Smooth muscle cell (in vitro differentiated cells): ENCODE measurements around the gene NCOA1. TPM values are rescaled to one million over a fixed set of nuclear protein-coding genes. Genes with fewer than 3 reads are reported as not detected.
"Not testable (repeated sequence)": the region's sequence is repeated elsewhere in the genome, so short reads cannot be mapped to it uniquely, and the experiment has no call there.

Experiments used
- DNase-seq: peaks from one replicate; lab custom pipeline; 2025; ENCODE audit not compliant: unreplicated experiment; lab: John Stamatoyannopoulos, UW
- H2AFZ ChIP-seq: fragments of 200-600 bp; sonication (generic); 2 replicates; pipeline ENCODE4 v1.6.0; 2016; ENCODE audit warnings: antibody characterized with exemption, low read depth, mild to moderate bottlenecking
- H3F3A ChIP-seq: fragments of 200-600 bp; sonication (generic); 2 replicates; pipeline ENCODE4 v1.6.0; 2017; ENCODE audit warnings: antibody characterized with exemption, low read depth
- H3K27ac ChIP-seq: fragments of 200-600 bp; sonication (generic); 2 replicates; pipeline ENCODE4 v1.5.1; 2016; ENCODE audit warnings: low read depth, mild to moderate bottlenecking
- H3K27me3 ChIP-seq: fragments of 200-600 bp; sonication (generic); 2 replicates; pipeline ENCODE4 v1.6.1; 2016; ENCODE audit warnings: low read depth, mild to moderate bottlenecking
- H3K36me3 ChIP-seq: fragments of 200-600 bp; sonication (generic); 2 replicates; pipeline ENCODE4 v1.5.1; 2016; ENCODE audit warnings: low read depth
- H3K4me1 ChIP-seq: fragments of 200-600 bp; sonication (generic); 2 replicates; pipeline ENCODE4 v1.5.1; 2016; ENCODE audit warnings: low read depth
- H3K4me2 ChIP-seq: fragments of 200-600 bp; sonication (generic); 2 replicates; pipeline ENCODE4 v1.6.0; 2016; ENCODE audit warnings: mild to moderate bottlenecking
- H3K4me3 ChIP-seq: fragments of 200-600 bp; sonication (generic); 2 replicates; pipeline ENCODE4 v1.5.1; 2016; ENCODE audit warnings: mild to moderate bottlenecking
- H3K79me2 ChIP-seq: fragments of 200-600 bp; sonication (generic); 2 replicates; pipeline ENCODE4 v1.6.0; 2016; ENCODE audit warnings: low read depth, mild to moderate bottlenecking
- H3K9ac ChIP-seq: fragments of 200-600 bp; sonication (generic); 2 replicates; pipeline ENCODE4 v1.6.0; 2016; ENCODE audit warnings: low read depth
- H3K9me3 ChIP-seq: fragments of 200-600 bp; sonication (generic); replicated peaks from 2 replicates; pipeline ENCODE4 v1.5.1; 2016; ENCODE audit warnings: low read depth
- H4K20me1 ChIP-seq: fragments of 200-600 bp; sonication (generic); 2 replicates; pipeline ENCODE4 v1.6.0; 2016; ENCODE audit warnings: low read depth
- CTCF ChIP-seq: fragments of 200-600 bp; sonication (generic); IDR thresholded peaks from 2 replicates; pipeline ENCODE4 v1.5.1; 2017; ENCODE audit warnings: borderline replicate concordance, mild to moderate bottlenecking, antibody characterized with exemption; ENCODE audit not compliant: insufficient read depth, poor library complexity, severe bottlenecking
- WGBS: methylation state at CpG from one replicate; pipeline ENCODE4 v1.1.7; 2016; ENCODE audit warnings: low lambda C conversion rate; 5-methylcytosine and 5-hydroxymethylcytosine counted together
- polyA plus RNA-seq: library from polyadenylated mRNA; unstranded; fragments of >200 nt; fragmentation: Nextera tagmentation; extraction: Ambion mirVana; gene quantifications from 2 replicates; pipeline ENCODE4 v1.2.1, GENCODE V29; 2016
- total RNA-seq: library from RNA; depleted of rRNA; stranded (reverse); fragments of >200 nt; gene quantifications from 2 replicates; pipeline ENCODE4 v1.2.3, GENCODE V29; 2014

NCOA1 gene
- total and polyA plus RNA-seq, 2 experiments from 2014 or later = 8.5 to 21.0 TPM

DNA sequence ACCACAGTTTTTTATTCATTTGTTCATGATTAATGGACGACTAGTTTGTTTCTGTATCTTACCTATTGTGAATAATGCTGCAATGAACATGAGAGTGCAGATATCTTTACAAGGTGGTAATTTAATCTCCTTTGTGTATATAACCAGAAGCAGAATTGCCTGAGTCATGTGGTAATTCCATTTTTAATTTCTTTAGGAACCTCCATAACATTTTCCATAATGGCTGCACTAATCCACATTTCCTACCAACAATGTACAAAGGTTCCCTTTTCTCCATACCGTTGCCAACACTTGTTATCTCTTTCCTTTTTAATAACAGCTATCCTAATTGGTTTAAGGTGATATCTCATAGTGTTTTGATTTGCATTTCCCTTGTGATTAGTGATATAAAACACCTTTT lies 36.5 kb downstream of the NCOA1 start:
- no peak overlapping the region for H3K4me2 ChIP-seq
- H3K27ac ChIP-seq = no peak overlapping the region
- no peaks in the 10 kb centered on the region for H3K27me3 ChIP-seq
- peaks cover 21% of the 10 kb centered on the region for H4K20me1 ChIP-seq
- no peaks in the 10 kb centered on the region for H3K9me3 ChIP-seq
- TF ChIP-seq CTCF = no peak
- H3K79me2 ChIP-seq = peaks cover 39% of the 10 kb centered on the region
- no peaks in the 10 kb centered on the region for H3K4me1 ChIP-seq
- no peak overlapping the region for H2AFZ ChIP-seq
- H3F3A ChIP-seq = no peaks in the 10 kb centered on the region
- no peak overlapping the region for H3K9ac ChIP-seq
- H3K4me3 ChIP-seq = no peak overlapping the region
- DNase-seq = no peak
- 90% methylated on average over 2 of the region's 2 CpGs for WGBS
- no peaks in the 10 kb centered on the region for H3K36me3 ChIP-seq

GRCh38 chr2:24530796-24531195 lies 39.7 kb downstream of the NCOA1 start:
- Histone ChIP-seq H3K79me2 (peaks cover 50% of the 10 kb centered on the region), H3K27ac (no peak overlapping the region)

DNA sequence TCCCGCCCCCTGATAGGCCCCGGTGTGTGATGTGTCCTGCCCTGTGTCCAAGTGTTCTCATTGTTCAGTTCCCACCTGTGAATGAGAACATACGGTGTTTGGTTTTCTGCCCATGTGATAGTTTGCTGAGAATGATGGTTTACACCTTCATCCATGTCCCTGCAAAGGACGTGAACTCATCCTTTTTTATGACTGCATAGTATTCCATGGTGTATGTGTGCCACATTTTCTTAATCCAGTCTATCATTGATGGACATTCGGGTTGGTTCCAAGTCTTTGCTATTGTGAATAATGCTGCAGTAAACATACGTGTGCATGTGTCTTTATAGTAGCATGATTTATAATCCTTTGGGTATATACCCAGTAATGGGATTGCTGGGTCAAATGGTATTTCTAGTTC lies 40.6 kb downstream of the NCOA1 start:
- H3F3A ChIP-seq, H3K9me3 ChIP-seq, H2AFZ ChIP-seq, H4K20me1 ChIP-seq, DNase-seq, H3K4me3 ChIP-seq, H3K4me2 ChIP-seq, H3K27me3 ChIP-seq, H3K27ac ChIP-seq, H3K4me1 ChIP-seq, H3K9ac ChIP-seq, H3K36me3 ChIP-seq: not testable (repeated sequence)
- WGBS = 98% methylated on average over 6 of the region's 6 CpGs
- peaks cover 52% of the 10 kb centered on the region for H3K79me2 ChIP-seq

More at GRCh38 chr2:24530796-24531195, 39.7 kb downstream of the NCOA1 start:
- no peak for TF ChIP-seq CTCF
- H3K27me3 ChIP-seq = no peaks in the 10 kb centered on the region
- H3K4me3 ChIP-seq = no peak overlapping the region
- H3K36me3 ChIP-seq = no peaks in the 10 kb centered on the region
- DNase-seq = no peak
- H3K9me3 ChIP-seq = no peaks in the 10 kb centered on the region
- no peak overlapping the region for H3K4me2 ChIP-seq
- H3K9ac ChIP-seq = no peak overlapping the region
- H3F3A ChIP-seq = no peaks in the 10 kb centered on the region
- H4K20me1 ChIP-seq = peaks cover 12% of the 10 kb centered on the region
- no peak overlapping the region for H2AFZ ChIP-seq
- no peaks in the 10 kb centered on the region for H3K4me1 ChIP-seq

- not testable (repeated sequence) for H3K9ac ChIP-seq, H3K4me1 ChIP-seq, H3K9me3 ChIP-seq, H3K36me3 ChIP-seq, H3K4me2 ChIP-seq, DNase-seq, H3K4me3 ChIP-seq, H3K27ac ChIP-seq, H3F3A ChIP-seq, H2AFZ ChIP-seq, H3K27me3 ChIP-seq
- H3K79me2 ChIP-seq = peaks cover 53% of the 10 kb centered on the region
- H4K20me1 ChIP-seq = peaks cover 13% of the 10 kb centered on the region
- WGBS = 100% methylated on average over 1 of the region's 1 CpG
Observed at GRCh38 chr2:24532057-24532456, 41.0 kb downstream of the NCOA1 start.

GRCh38 chr2:24533574-24533973 lies 42.5 kb downstream of the NCOA1 start:
- not testable (repeated sequence) for H4K20me1 ChIP-seq, DNase-seq, H3K9me3 ChIP-seq, H3K9ac ChIP-seq, H3K4me1 ChIP-seq, H3K4me2 ChIP-seq, H3K27me3 ChIP-seq, H2AFZ ChIP-seq, H3K36me3 ChIP-seq, H3F3A ChIP-seq, H3K27ac ChIP-seq, H3K4me3 ChIP-seq
- H3K79me2 ChIP-seq = peaks cover 51% of the 10 kb centered on the region
- WGBS = 70% methylated on average over 3 of the region's 3 CpGs
